Esophagus squamous epithelium (tissue), 5 donors: Measurements from ENCODE around the gene ANKFY1. TPM values are rescaled to one million over a fixed set of nuclear protein-coding genes. Genes with fewer than 3 reads are reported as not detected.

Source experiments
- DNase-seq: peaks from one replicate; lab custom pipeline; 2025; lab: John Stamatoyannopoulos, UW
- H3K27ac ChIP-seq, 4 donors: fragments of 200-600 bp; sonication (generic); one replicate each; pipeline ENCODE4 v1.5.1; 2016 to 2019; ENCODE audit warnings: mild to moderate bottlenecking in 1 of 4
- H3K27me3 ChIP-seq, 4 donors: fragments of 200-600 bp; sonication (generic); 1 replicate in 3 of 4; 2 replicates in 1 of 4; pipeline versions ENCODE4 v1.5.1 to v1.6.0; 2017 to 2021; ENCODE audit warnings: antibody characterized with exemption in 1 of 4
- H3K36me3 ChIP-seq, 3 donors: fragments of 200-600 bp; sonication (generic); one replicate each; pipeline ENCODE4 v1.5.1; 2016 to 2019
- H3K4me1 ChIP-seq, 3 donors: fragments of 200-600 bp; sonication (generic); one replicate each; pipeline ENCODE4 v1.5.1; 2017 to 2019
- H3K4me3 ChIP-seq, 4 donors: fragments of 200-600 bp; sonication (generic); 1 replicate in 3 of 4; 2 replicates in 1 of 4; pipeline ENCODE4 v1.5.1; 2016 to 2019; ENCODE audit warnings: mild to moderate bottlenecking in 2 of 4, moderate library complexity in 1 of 4
- H3K9me3 ChIP-seq, 3 donors: fragments of 200-600 bp; sonication (generic); one replicate each; pipeline ENCODE4 v1.5.1; 2016 to 2019
- POLR2A ChIP-seq, 4 donors: fragments of 450-650 bp; IDR thresholded peaks; one replicate each; pipeline ENCODE4 v1.6.1; 2017; ENCODE audit warnings: antibody characterized with exemption in 4 of 4, mild to moderate bottlenecking in 4 of 4, moderate library complexity in 3 of 4
- WGBS, 2 donors: methylation state at CpG; one replicate each; pipeline ENCODE4 v1.1.5; 2018; 5-methylcytosine and 5-hydroxymethylcytosine counted together
- intact Hi-C: fragments of 100-400 bp; cut with DNase I; formaldehyde crosslinking; loops from one replicate; pipeline ENCODE4 v1.15.0; 2022
- total RNA-seq, 4 donors: library from RNA; depleted of rRNA; stranded (reverse); fragments of >200 nt; gene quantifications; one replicate each; pipeline ENCODE4 v1.1.0, GENCODE V29; 2016
- TF ChIP-seq, protein P1 (sequence below), 6 experiments: fragments of 450-650 bp in 4 of 6; fragments of 200-600 bp in 2 of 6; sonication (generic) in 2 of 6; IDR thresholded peaks; one replicate each; pipeline ENCODE4 v1.5.1; 2016 to 2019; ENCODE audit warnings: antibody characterized with exemption in 6 of 6, mild to moderate bottlenecking in 4 of 6, moderate library complexity in 4 of 6
- donor health status: DM: yes; HTN: yes; CAD: no.

The ANKFY1 gene
- total RNA-seq, 4 donors from 2014 or later, result 21.0 to 34.7 (median 26.4) TPM

DNA sequence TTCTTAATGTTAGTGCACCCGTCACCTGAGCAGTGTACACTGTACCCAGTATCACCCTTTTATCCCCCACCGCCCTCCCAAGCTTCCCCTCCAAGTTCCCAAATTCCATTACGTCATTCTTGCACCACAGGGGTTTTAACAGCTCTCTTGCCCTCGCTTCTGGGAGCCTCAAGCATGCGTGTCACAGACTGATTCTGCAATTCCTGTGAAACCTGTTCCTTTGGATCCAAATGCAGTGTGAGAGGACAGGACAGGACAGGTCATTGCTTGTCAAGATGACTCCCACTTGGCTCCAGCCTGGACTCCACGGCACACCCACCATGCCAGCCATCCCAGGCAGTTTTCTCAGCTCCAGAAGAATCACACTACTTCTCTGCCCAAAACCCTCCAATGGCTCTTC, 76.7 kb downstream of the ANKFY1 start:
- intact Hi-C loops, result no loop called here
- Histone ChIP-seq H3K4me1 (peaks cover 0 to 47% (median 9%) of the 10 kb centered on the region in 3 donors), H3K27ac (peak overlapping the region; percentile 63 to 89 (median 86)), H3K4me3 (peak overlapping the region in 3 of 4 donors; percentile 11 to 23 (median 18)), H3K36me3 (peaks cover 8 to 92% (median 8%) of the 10 kb centered on the region in 3 donors), H3K27me3 (no peaks in the 10 kb centered on the region), H3K9me3 (no peaks in the 10 kb centered on the region)
- whole genome bisulfite sequencing, 2 donors, result 40 to 45% methylated on average over 6 of the region's 6 CpGs
- no peak for TF ChIP-seq POLR2A (IDR thresholded peaks at IDR 0.05)
- TF ChIP-seq, protein P1, sequence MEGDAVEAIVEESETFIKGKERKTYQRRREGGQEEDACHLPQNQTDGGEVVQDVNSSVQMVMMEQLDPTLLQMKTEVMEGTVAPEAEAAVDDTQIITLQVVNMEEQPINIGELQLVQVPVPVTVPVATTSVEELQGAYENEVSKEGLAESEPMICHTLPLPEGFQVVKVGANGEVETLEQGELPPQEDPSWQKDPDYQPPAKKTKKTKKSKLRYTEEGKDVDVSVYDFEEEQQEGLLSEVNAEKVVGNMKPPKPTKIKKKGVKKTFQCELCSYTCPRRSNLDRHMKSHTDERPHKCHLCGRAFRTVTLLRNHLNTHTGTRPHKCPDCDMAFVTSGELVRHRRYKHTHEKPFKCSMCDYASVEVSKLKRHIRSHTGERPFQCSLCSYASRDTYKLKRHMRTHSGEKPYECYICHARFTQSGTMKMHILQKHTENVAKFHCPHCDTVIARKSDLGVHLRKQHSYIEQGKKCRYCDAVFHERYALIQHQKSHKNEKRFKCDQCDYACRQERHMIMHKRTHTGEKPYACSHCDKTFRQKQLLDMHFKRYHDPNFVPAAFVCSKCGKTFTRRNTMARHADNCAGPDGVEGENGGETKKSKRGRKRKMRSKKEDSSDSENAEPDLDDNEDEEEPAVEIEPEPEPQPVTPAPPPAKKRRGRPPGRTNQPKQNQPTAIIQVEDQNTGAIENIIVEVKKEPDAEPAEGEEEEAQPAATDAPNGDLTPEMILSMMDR (IDR thresholded peaks at IDR 0.05), result no peak
- no peak for DNase-seq

DNA sequence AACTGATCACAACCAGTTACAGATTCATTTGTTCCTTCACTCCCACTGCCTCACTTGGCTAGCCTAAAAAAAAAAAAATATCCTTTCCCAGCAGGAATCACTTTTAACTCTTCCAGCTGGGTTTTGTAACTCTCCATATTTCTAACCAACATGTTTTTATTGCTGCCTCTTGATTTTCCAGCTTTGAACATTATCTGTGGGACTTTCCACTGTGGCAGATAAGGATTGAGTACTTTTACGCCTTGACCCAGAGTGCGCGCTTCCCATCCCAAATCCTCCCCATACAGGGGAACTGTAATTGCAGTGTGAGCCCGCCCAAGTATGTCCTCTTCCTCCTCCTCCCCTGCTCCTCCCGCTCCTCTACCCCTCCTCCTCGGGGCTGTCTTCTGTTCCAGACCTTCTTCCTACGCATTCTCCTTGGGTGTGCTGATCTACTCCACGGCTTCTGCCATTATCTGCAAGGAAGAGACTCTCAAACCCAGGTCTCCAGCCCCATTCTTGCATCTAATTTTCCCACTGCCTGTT, 77.4 kb downstream of the ANKFY1 start:
- 47 to 58% methylated on average over 8 of the region's 8 CpGs for WGBS, 2 donors
- no peaks in the 10 kb centered on the region for H3K9me3 ChIP-seq
- H3K27me3 ChIP-seq, result no peaks in the 10 kb centered on the region
- no peak for DNase-seq
- peak overlapping the region; percentile 63 to 89 (median 86) for H3K27ac ChIP-seq
- TF ChIP-seq POLR2A (IDR thresholded peaks at IDR 0.05), result no peak
- TF ChIP-seq, protein P1 (IDR thresholded peaks at IDR 0.05), result no peak
- peak overlapping the region in 3 of 4 donors; percentile 11 to 23 (median 18) for H3K4me3 ChIP-seq
- intact Hi-C loops, result no loop called here
- H3K36me3 ChIP-seq, result peaks cover 8 to 98% (median 8%) of the 10 kb centered on the region in 3 donors
- peaks cover 0 to 47% (median 9%) of the 10 kb centered on the region in 3 donors for H3K4me1 ChIP-seq

DNA sequence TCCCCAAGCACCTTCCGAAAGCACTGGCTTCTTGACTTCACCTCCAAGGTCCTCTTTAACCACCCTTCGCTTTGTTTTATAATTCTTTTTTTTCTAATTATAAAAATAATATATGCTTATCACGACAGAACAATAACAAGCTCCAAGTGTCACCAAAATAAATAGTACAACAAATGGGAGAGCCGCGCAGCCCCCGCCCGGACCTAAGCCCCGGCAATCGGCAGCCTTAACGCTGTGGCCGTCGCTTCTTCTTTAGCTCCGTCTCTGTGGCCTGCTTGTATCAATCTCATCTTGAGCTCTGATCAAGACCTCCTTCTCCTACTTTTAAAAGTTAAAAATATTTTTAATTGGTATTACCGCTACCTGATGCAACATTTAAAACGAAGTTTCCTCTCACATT, 78.1 kb downstream of the ANKFY1 start:
- H3K36me3 ChIP-seq, result peaks cover 8 to 98% (median 13%) of the 10 kb centered on the region in 3 donors
- peak overlapping the region in 2 of 4 donors; percentile 88 to 89 for H3K27ac ChIP-seq
- H3K9me3 ChIP-seq, result no peaks in the 10 kb centered on the region
- no peak overlapping the region for H3K4me3 ChIP-seq
- TF ChIP-seq POLR2A (IDR thresholded peaks at IDR 0.05), result no peak
- TF ChIP-seq, protein P1 (IDR thresholded peaks at IDR 0.05), result no peak
- WGBS, 2 donors, result 91 to 94% methylated on average over 15 of the region's 15 CpGs
- peaks cover 0 to 44% (median 9%) of the 10 kb centered on the region in 3 donors for H3K4me1 ChIP-seq
- H3K27me3 ChIP-seq, result no peaks in the 10 kb centered on the region
- intact Hi-C loops, result no loop called here
- no peak for DNase-seq

DNA sequence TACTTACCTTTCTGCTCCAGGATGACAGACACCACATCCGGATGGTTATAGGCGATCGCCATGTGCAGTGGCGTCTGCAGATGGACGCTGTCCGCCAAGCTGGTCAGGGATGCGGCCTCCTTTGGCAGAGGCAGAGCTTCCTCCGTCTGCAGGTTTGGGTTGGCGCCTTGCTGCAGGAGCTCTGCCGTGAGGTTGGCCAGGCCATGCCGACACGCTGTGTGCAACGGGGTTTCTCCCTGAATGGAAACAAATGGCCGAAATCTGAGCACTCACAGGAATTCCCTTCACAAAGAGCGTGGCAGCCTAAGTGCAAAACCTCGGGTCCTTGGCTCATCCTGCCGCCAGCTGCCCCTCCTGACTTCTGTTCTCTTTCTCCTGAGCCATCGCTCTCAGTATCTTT, 79.0 kb downstream of the ANKFY1 start:
- TF ChIP-seq, protein P1 (IDR thresholded peaks at IDR 0.05), result no peak
- TF ChIP-seq POLR2A (IDR thresholded peaks at IDR 0.05), result no peak
- DNase-seq, result no peak
- H3K36me3 ChIP-seq, result peaks cover 8 to 98% (median 18%) of the 10 kb centered on the region in 3 donors

GRCh38 chr17:4182043-4182442, 81.7 kb downstream of the ANKFY1 start:
- Histone ChIP-seq H3K9me3 (no peaks in the 10 kb centered on the region), H3K27ac (no peak overlapping the region), H3K4me1 (peaks cover 0 to 19% (median 0%) of the 10 kb centered on the region in 3 donors), H3K27me3 (no peaks in the 10 kb centered on the region), H3K36me3 (peaks cover 8 to 100% (median 44%) of the 10 kb centered on the region in 3 donors), H3K4me3 (no peak overlapping the region)
- TF ChIP-seq, protein P1 (IDR thresholded peaks at IDR 0.05), result no peak
- no peak for TF ChIP-seq POLR2A (IDR thresholded peaks at IDR 0.05)
- intact Hi-C loops, result no loop called here
- no peak for DNase-seq
- WGBS, 2 donors, result 48 to 68% methylated on average over 5 to 8 of the region's 8 CpGs

More for the DNA sequence above, 79.0 kb downstream of the ANKFY1 start:
- Histone ChIP-seq H3K27ac (no peak overlapping the region), H3K4me3 (no peak overlapping the region), H3K9me3 (no peaks in the 10 kb centered on the region), H3K4me1 (peaks cover 0 to 39% (median 9%) of the 10 kb centered on the region in 3 donors), H3K27me3 (no peaks in the 10 kb centered on the region)
- WGBS, 2 donors, result 89 to 93% methylated on average over 17 to 18 of the region's 18 CpGs
- intact Hi-C loops, result no loop called here
